Trophoblast cell (in vitro differentiated cells and primary cell): ENCODE data around the gene STARD4.

Experiments
- DNase-seq, 2 donors: peaks; one replicate each; pipeline ENCODE4 v3.0.0-alpha.2; 2016
- H2AFZ ChIP-seq: 2 replicates; pipeline ENCODE4 v1.6.1; 2013; ENCODE audit warnings: low read length, moderate library complexity, mild to moderate bottlenecking; ENCODE audit not compliant: insufficient read depth, poor library complexity
- H2AK5ac ChIP-seq: 2 replicates; pipeline ENCODE4 v1.6.1; 2013; ENCODE audit warnings: mild to moderate bottlenecking, low read length
- H2BK120ac ChIP-seq: 2 replicates; pipeline ENCODE4 v1.6.1; 2013; ENCODE audit warnings: low read length, mild to moderate bottlenecking, moderate library complexity; ENCODE audit not compliant: insufficient read depth, poor library complexity
- H2BK12ac ChIP-seq: 2 replicates; pipeline ENCODE4 v1.6.1; 2013; ENCODE audit warnings: mild to moderate bottlenecking, low read length, moderate library complexity
- H2BK5ac ChIP-seq: 2 replicates; pipeline ENCODE4 v1.6.1; 2013; ENCODE audit warnings: low read length, low read depth, moderate library complexity, mild to moderate bottlenecking; ENCODE audit not compliant: poor library complexity
- H3K14ac ChIP-seq: 2 replicates; pipeline ENCODE4 v1.6.1; 2013; ENCODE audit warnings: mild to moderate bottlenecking, low read length
- H3K18ac ChIP-seq: 2 replicates; pipeline ENCODE4 v1.6.1; 2013; ENCODE audit warnings: mild to moderate bottlenecking, low read length
- H3K23ac ChIP-seq: 2 replicates; pipeline ENCODE4 v1.6.1; 2013; ENCODE audit warnings: low read length
- H3K27ac ChIP-seq: 2 replicates; pipeline ENCODE4 v1.5.1; 2013; ENCODE audit warnings: low read depth, mild to moderate bottlenecking, inconsistent platforms, low read length, moderate library complexity
- H3K27me3 ChIP-seq: 2 replicates; pipeline ENCODE4 v1.6.1; 2013; ENCODE audit warnings: inconsistent platforms, mild to moderate bottlenecking, low read length, moderate library complexity; ENCODE audit not compliant: insufficient read depth
- H3K36me3 ChIP-seq, 2 experiments: 1 replicate in 1 of 2; 2 replicates in 1 of 2; pipeline ENCODE4 v1.6.1; 2013; ENCODE audit warnings: low read length in 2 of 2, mild to moderate bottlenecking in 2 of 2, moderate library complexity in 1 of 2; ENCODE audit not compliant: insufficient read depth in 2 of 2, control insufficient read depth in 1 of 2
- H3K4ac ChIP-seq: 2 replicates; pipeline ENCODE4 v1.6.1; 2013; ENCODE audit warnings: low read depth, mild to moderate bottlenecking, low read length, moderate library complexity
- H3K4me1 ChIP-seq, 2 experiments: 1 replicate in 1 of 2; 2 replicates in 1 of 2; pipeline ENCODE4 v1.6.1; 2013; ENCODE audit warnings: low read length in 2 of 2, mild to moderate bottlenecking in 2 of 2, moderate library complexity in 1 of 2; ENCODE audit not compliant: insufficient read depth in 2 of 2, control insufficient read depth in 1 of 2
- H3K4me2 ChIP-seq: 2 replicates; pipeline ENCODE4 v1.6.1; 2013; ENCODE audit warnings: inconsistent platforms, mild to moderate bottlenecking, low read length, moderate library complexity
- H3K4me3 ChIP-seq: 2 replicates; pipeline ENCODE4 v1.5.1; 2013; ENCODE audit warnings: mild to moderate bottlenecking, low read depth, low read length, inconsistent platforms
- H3K79me1 ChIP-seq: one replicate; pipeline ENCODE4 v1.6.1; 2013; ENCODE audit warnings: low read length
- H3K79me2 ChIP-seq: 2 replicates; pipeline ENCODE4 v1.6.1; 2013; ENCODE audit warnings: low read length, mild to moderate bottlenecking; ENCODE audit not compliant: control insufficient read depth, insufficient read depth, poor library complexity
- H3K9ac ChIP-seq: 2 replicates; pipeline ENCODE4 v1.6.1; 2013; ENCODE audit warnings: mild to moderate bottlenecking, low read length
- H3K9me3 ChIP-seq: 2 replicates; pipeline ENCODE4 v1.6.1; 2013; ENCODE audit warnings: low read depth, mild to moderate bottlenecking, control low read depth, inconsistent platforms, low read length; ENCODE audit not compliant: insufficient read depth
- H4K12ac ChIP-seq: 2 replicates; pipeline ENCODE4 v1.6.1; 2013; ENCODE audit warnings: low read depth, mild to moderate bottlenecking, low read length, moderate library complexity
- H4K8ac ChIP-seq: 2 replicates; pipeline ENCODE4 v1.6.1; 2013; ENCODE audit warnings: low read depth, mild to moderate bottlenecking, low read length, moderate library complexity
- H4K91ac ChIP-seq: one replicate; pipeline ENCODE4 v1.6.1; 2013; ENCODE audit warnings: low read depth, mild to moderate bottlenecking, low read length, moderate library complexity
- WGBS: extraction: QIAGEN DNeasy Blood & Tissue Kit; methylation state at CpG from one replicate; pipeline ENCODE4 v1.1.7; 2013; ENCODE audit warnings: missing lambda C conversion rate; ENCODE audit not compliant: insufficient read length, insufficient coverage; ENCODE audit errors: extremely low coverage; 5-methylcytosine and 5-hydroxymethylcytosine counted together

STARD4 gene

GRCh38 chr5:111469293-111469896 is 42.9 kb downstream of the STARD4 start:
- Histone ChIP-seq H3K4me3 (no peak overlapping the region), H3K4me2 (no peak overlapping the region), H2BK5ac (no peak overlapping the region), H4K91ac (no peak overlapping the region), H2AFZ (no peak overlapping the region), H3K27me3 (no peaks in the 10 kb centered on the region), H4K8ac (no peak overlapping the region), H3K27ac (no peak overlapping the region), H3K18ac (no peak overlapping the region), H3K36me3 (no peaks in the 10 kb centered on the region), H3K14ac (no peak overlapping the region), H3K23ac (no peak overlapping the region), H4K12ac (no peak overlapping the region), H3K79me1 (no peaks in the 10 kb centered on the region), H3K9ac (peak overlapping the region; percentile 4), H2BK120ac (no peak overlapping the region), H3K4ac (no peak overlapping the region), H3K9me3 (no peaks in the 10 kb centered on the region), H2BK12ac (no peak overlapping the region), H3K79me2 (no peaks in the 10 kb centered on the region), H2AK5ac (no peak overlapping the region), H3K4me1 (no peaks in the 10 kb centered on the region)
- DNase-seq = no peak
- no CpG with 5 or more reads among the region's 2 CpGs for WGBS

DNA sequence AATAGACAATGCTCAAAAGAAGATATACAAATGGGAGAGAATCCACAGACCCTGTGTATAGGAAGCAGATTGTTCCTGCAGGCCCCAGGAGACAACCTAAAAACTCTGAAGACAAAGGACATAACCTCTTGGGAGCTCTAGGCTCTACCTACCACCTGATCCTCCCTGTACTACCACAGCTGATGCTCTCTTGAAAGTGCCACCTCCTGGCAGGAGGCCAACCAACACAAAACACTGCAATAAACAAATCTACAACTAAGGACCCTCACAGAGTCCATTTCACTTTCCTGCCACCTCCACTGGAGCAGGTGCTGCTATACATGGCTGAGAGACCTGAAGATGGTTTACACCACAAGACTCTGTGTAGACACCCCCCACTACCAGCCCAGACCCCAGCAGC is 49.0 kb downstream of the STARD4 start:
- no peak overlapping the region for H3K14ac ChIP-seq
- H3K79me1 ChIP-seq = no peaks in the 10 kb centered on the region
- no peak overlapping the region for H3K4me3 ChIP-seq
- H3K36me3 ChIP-seq = no peaks in the 10 kb centered on the region
- H3K4me2 ChIP-seq = no peak overlapping the region
- no peak for DNase-seq
- no peak overlapping the region for H3K27ac ChIP-seq
- H2BK5ac ChIP-seq = no peak overlapping the region
- no peak overlapping the region for H2BK120ac ChIP-seq
- H3K9me3 ChIP-seq = no peaks in the 10 kb centered on the region
- H2AK5ac ChIP-seq = no peak overlapping the region
- no peak overlapping the region for H3K18ac ChIP-seq
- H3K23ac ChIP-seq = no peak overlapping the region
- H3K9ac ChIP-seq = no peak overlapping the region
- no peak overlapping the region for H4K8ac ChIP-seq
- no peaks in the 10 kb centered on the region for H3K27me3 ChIP-seq
- H3K79me2 ChIP-seq = no peaks in the 10 kb centered on the region
- H4K91ac ChIP-seq = no peak overlapping the region
- H4K12ac ChIP-seq = no peak overlapping the region
- H2AFZ ChIP-seq = no peak overlapping the region
- no peaks in the 10 kb centered on the region for H3K4me1 ChIP-seq
- H2BK12ac ChIP-seq = no peak overlapping the region
- H3K4ac ChIP-seq = no peak overlapping the region

GRCh38 chr5:111461934-111462333 is 50.4 kb downstream of the STARD4 start:
- no peak for DNase-seq
- no CpG with 5 or more reads among the region's 2 CpGs for WGBS
- Histone ChIP-seq H3K4ac (no peak overlapping the region), H3K36me3 (no peaks in the 10 kb centered on the region), H2AK5ac (no peak overlapping the region), H3K79me1 (no peaks in the 10 kb centered on the region), H3K27ac (no peak overlapping the region), H3K4me3 (no peak overlapping the region), H3K27me3 (no peaks in the 10 kb centered on the region), H3K79me2 (no peaks in the 10 kb centered on the region), H3K4me1 (no peaks in the 10 kb centered on the region), H4K12ac (no peak overlapping the region), H4K91ac (no peak overlapping the region), H4K8ac (no peak overlapping the region), H3K9ac (no peak overlapping the region), H3K18ac (no peak overlapping the region), H3K14ac (no peak overlapping the region), H2AFZ (no peak overlapping the region), H2BK12ac (no peak overlapping the region), H3K9me3 (no peaks in the 10 kb centered on the region), H2BK120ac (no peak overlapping the region), H2BK5ac (no peak overlapping the region), H3K23ac (no peak overlapping the region), H3K4me2 (no peak overlapping the region)

GRCh38 chr5:111461255-111461671 is 51.1 kb downstream of the STARD4 start:
- no peak overlapping the region for H3K4me3 ChIP-seq
- H3K9ac ChIP-seq = no peak overlapping the region
- no peaks in the 10 kb centered on the region for H3K79me1 ChIP-seq
- no peak overlapping the region for H4K12ac ChIP-seq
- no peaks in the 10 kb centered on the region for H3K79me2 ChIP-seq
- no peak overlapping the region for H4K91ac ChIP-seq
- H3K14ac ChIP-seq = no peak overlapping the region
- no peak overlapping the region for H2BK120ac ChIP-seq
- H3K23ac ChIP-seq = no peak overlapping the region
- WGBS = no CpG with 5 or more reads among the region's 3 CpGs
- no peaks in the 10 kb centered on the region for H3K9me3 ChIP-seq
- DNase-seq = peak; percentile 61 to 72
- H2AK5ac ChIP-seq = no peak overlapping the region
- H3K27ac ChIP-seq = no peak overlapping the region
- no peak overlapping the region for H3K4me2 ChIP-seq
- no peak overlapping the region for H2BK12ac ChIP-seq
- no peak overlapping the region for H4K8ac ChIP-seq
- H2AFZ ChIP-seq = no peak overlapping the region
- H3K27me3 ChIP-seq = no peaks in the 10 kb centered on the region
- no peaks in the 10 kb centered on the region for H3K36me3 ChIP-seq
- no peaks in the 10 kb centered on the region for H3K4me1 ChIP-seq
- H3K18ac ChIP-seq = no peak overlapping the region
- no peak overlapping the region for H3K4ac ChIP-seq
- H2BK5ac ChIP-seq = no peak overlapping the region
